ENCODE data around the gene BCL3.

- TF ChIP-seq CTCF (IDR thresholded peaks at IDR 0.05) (no peak), POLR2A (IDR thresholded peaks at IDR 0.05) (no peak)
These were observed 48.2 kb downstream of the BCL3 start for GRCh38 chr19:44796701-44797115.

Data from testis (tissue), 2 donors.